K562 (cell line): ENCODE data around the gene USP49. TPM values are rescaled to one million over a fixed set of nuclear protein-coding genes. Genes with fewer than 3 reads are reported as not detected.

Source experiments
- ATAC-seq: fragments of 200-7000 bp; cut with Tn5 transposase; 3 replicates; pipeline ENCODE4 v1.9.1; 2020; ENCODE audit warnings: moderate library complexity
- BruUV-seq: library from RNA; stranded (reverse); fragments of 400-500 nt; replicated peaks from 2 replicates; lab custom pipeline; 2021; lab: Mats Ljungman, UMichigan
- CTCF ChIA-PET: fragments of 300-600 bp; formaldehyde crosslinking; extraction: SDS; loops from one replicate; lab custom pipeline; 2021; ENCODE audit warnings: low intra/inter-chr PET ratio; lab: Yijun Ruan, JAX
- POLR2A ChIA-PET: fragments of 300-600, 350-650 bp; sonication (Branson Sonifier 250); formaldehyde crosslinking; extraction: SDS; loops from one replicate; lab custom pipeline; 2021; ENCODE audit warnings: antibody characterized with exemption, inconsistent platforms; lab: Yijun Ruan, JAX
- DNase-seq, 4 experiments: peaks; one replicate each; pipeline versions ENCODE4 v3.0.0 to v3.0.0-alpha.2; 2011 to 2018; ENCODE audit warnings: low spot score in 3 of 4, mixed read lengths in 3 of 4; ENCODE audit errors: extremely low read depth in 1 of 4
- FAIRE-seq: peaks from 2 replicates; lab custom pipeline; 2011; peaks lifted over from hg19 to GRCh38; lab: Jason Lieb, UNC
- H2AFZ ChIP-seq: 2 replicates; pipeline ENCODE4 v1.6.0; 2011; ENCODE audit warnings: low read depth, low read length, control low read depth, inconsistent platforms
- H3K27ac ChIP-seq: fragments of 200-600 bp; 3 replicates; pipeline ENCODE4 v1.8.0; 2011; ENCODE audit warnings: low read depth, mild to moderate bottlenecking, control low read depth, inconsistent platforms, low read length, moderate library complexity, mixed read lengths; ENCODE audit errors: extremely low read depth
- H3K27me3 ChIP-seq, 2 experiments: fragments of 300-600 bp in 1 of 2; 2 replicates in 1 of 2; 3 replicates in 1 of 2; pipeline versions ENCODE4 v1.6.0 to v1.8.0; 2011; ENCODE audit warnings: inconsistent platforms in 2 of 2, low read length in 2 of 2, mild to moderate bottlenecking in 1 of 2, mixed read lengths in 1 of 2, moderate library complexity in 1 of 2; ENCODE audit not compliant: control insufficient read depth in 2 of 2, insufficient read depth in 2 of 2
- H3K36me3 ChIP-seq: fragments of 300-600 bp; 3 replicates; pipeline ENCODE4 v1.8.0; 2011; ENCODE audit warnings: mild to moderate bottlenecking, low read length, inconsistent platforms; ENCODE audit not compliant: control insufficient read depth, insufficient read depth
- H3K4me1 ChIP-seq, 2 experiments: fragments of 200-600 bp in 1 of 2; replicated peaks in 1 of 2; 2 replicates in 1 of 2; 3 replicates in 1 of 2; pipeline versions ENCODE4 v1.5.1 to v1.8.0; 2011; ENCODE audit warnings: inconsistent platforms in 2 of 2, low read length in 2 of 2, mild to moderate bottlenecking in 1 of 2, mixed read lengths in 1 of 2, moderate library complexity in 1 of 2; ENCODE audit not compliant: control insufficient read depth in 2 of 2, insufficient read depth in 2 of 2
- H3K4me2 ChIP-seq: 2 replicates; pipeline ENCODE4 v1.6.1; 2011; ENCODE audit warnings: low read length, control low read depth, inconsistent platforms, mixed read lengths; ENCODE audit not compliant: insufficient read depth
- H3K4me3 ChIP-seq: fragments of 200-600 bp; sonication (generic), shearing (Covaris generic); 2 replicates; pipeline ENCODE4 v1.5.1; 2016; ENCODE audit warnings: control low read depth, inconsistent platforms
- H3K79me2 ChIP-seq: fragments of 200-600 bp; 3 replicates; pipeline ENCODE4 v1.8.0; 2011; ENCODE audit warnings: low read length, inconsistent platforms; ENCODE audit not compliant: control insufficient read depth, insufficient read depth
- H3K9ac ChIP-seq, 2 experiments: 2 replicates each; pipeline versions ENCODE4 v1.6.0 to v1.6.1; 2011; ENCODE audit warnings: low read depth in 2 of 2, low read length in 2 of 2, control low read depth in 1 of 2, inconsistent platforms in 1 of 2, mild to moderate bottlenecking in 1 of 2, mixed read lengths in 1 of 2; ENCODE audit not compliant: insufficient read depth in 1 of 2
- H3K9me1 ChIP-seq: one replicate; pipeline ENCODE4 v1.6.0; 2011; ENCODE audit warnings: inconsistent platforms, mild to moderate bottlenecking, low read length, moderate library complexity; ENCODE audit not compliant: control insufficient read depth, insufficient read depth
- H3K9me3 ChIP-seq: replicated peaks from 2 replicates; pipeline ENCODE4 v1.5.1; 2011; ENCODE audit warnings: low read depth, low read length, inconsistent platforms; ENCODE audit not compliant: control insufficient read depth, insufficient read depth
- H4K20me1 ChIP-seq: replicated peaks from 2 replicates; pipeline ENCODE4 v1.6.1; 2011; ENCODE audit warnings: low read length, inconsistent platforms, mixed read lengths; ENCODE audit not compliant: control insufficient read depth, insufficient read depth
- ARNT ChIP-seq, 2 experiments: fragments of 450-650 bp; IDR thresholded peaks; 2 replicates each; pipeline ENCODE4 v1.6.1; 2016; ENCODE audit warnings: mild to moderate bottlenecking in 1 of 2
- CHD4 ChIP-seq: fragments of 200-600 bp; sonication (generic); IDR thresholded peaks from 3 replicates; pipeline ENCODE4 v1.6.1; 2012; ENCODE audit warnings: low read depth, mild to moderate bottlenecking, mixed read lengths, low read length, inconsistent platforms; ENCODE audit not compliant: insufficient read depth, insufficient replicate concordance, poor library complexity, severe bottlenecking
- DACH1 ChIP-seq: fragments of 450-650 bp; IDR thresholded peaks from 2 replicates; pipeline ENCODE4 v1.6.1; 2018; ENCODE audit not compliant: partially characterized antibody
- ETS2 ChIP-seq: IDR thresholded peaks from 2 replicates; pipeline ENCODE4 v1.6.1; 2016; ENCODE audit warnings: borderline replicate concordance, missing genetic modification characterization, mild to moderate bottlenecking, moderate library complexity, missing compliant biosample characterization; ENCODE audit not compliant: poor library complexity, severe bottlenecking
- FIP1L1 ChIP-seq: fragments of 200-400 bp; formaldehyde crosslinking; IDR thresholded peaks from 2 replicates; pipeline ENCODE4 v1.6.1; 2018; ENCODE audit warnings: mild to moderate bottlenecking, low read depth, low read length; ENCODE audit not compliant: poor library complexity, severe bottlenecking
- HDAC2 ChIP-seq: fragments of 450-650 bp; IDR thresholded peaks from 2 replicates; pipeline ENCODE4 v1.6.1; 2016; ENCODE audit warnings: mild to moderate bottlenecking
- HNRNPLL ChIP-seq: fragments of 200-400 bp; formaldehyde crosslinking; IDR thresholded peaks from 2 replicates; pipeline ENCODE4 v1.6.1; 2017; ENCODE audit warnings: low read length, low read depth, mild to moderate bottlenecking; ENCODE audit not compliant: poor library complexity, severe bottlenecking
- MAZ ChIP-seq, 2 experiments: fragments of 450-650 bp in 1 of 2; sonication (generic) in 1 of 2; formaldehyde crosslinking; IDR thresholded peaks in 1 of 2; conservative IDR thresholded peaks in 1 of 2; 2 replicates each; pipeline versions ENCODE4 v1.4.0 to v1.5.0; 2020; ENCODE audit warnings: mild to moderate bottlenecking in 1 of 2, missing genetic modification reagents in 1 of 2
- NFATC3 ChIP-seq: fragments of 450-650 bp; IDR thresholded peaks from 2 replicates; pipeline ENCODE4 v1.6.1; 2017; ENCODE audit warnings: mild to moderate bottlenecking
- NFIC ChIP-seq: fragments of 450-650 bp; IDR thresholded peaks from 2 replicates; pipeline ENCODE4 v1.6.1; 2017; ENCODE audit warnings: mild to moderate bottlenecking, inconsistent platforms
- STAG1 ChIP-seq: sonication (generic); formaldehyde crosslinking; IDR thresholded peaks from 2 replicates; pipeline ENCODE4 v1.5.0; 2020; ENCODE audit warnings: missing genetic modification reagents, borderline replicate concordance
- TAF1 ChIP-seq: IDR thresholded peaks from 2 replicates; pipeline ENCODE4 v1.6.1; 2011; ENCODE audit warnings: mild to moderate bottlenecking, low read length, moderate library complexity; ENCODE audit not compliant: insufficient read depth, control insufficient read depth, severe bottlenecking; ENCODE audit errors: extremely low read depth
- ZNF174 ChIP-seq: fragments of 250-450 bp; sonication (Bioruptor Pico); IDR thresholded peaks from 2 replicates; pipeline ENCODE4 v1.4.0; 2020; ENCODE audit warnings: mild to moderate bottlenecking
- ZNF76 ChIP-seq: fragments of 250-450 bp; sonication (Bioruptor Pico); IDR thresholded peaks from 2 replicates; pipeline ENCODE4 v1.4.0; 2020; ENCODE audit warnings: mild to moderate bottlenecking, moderate library complexity, borderline replicate concordance
- WGBS: fragments of 100-300 bp; shearing (Covaris generic); methylation state at CpG from one replicate; pipeline ENCODE4 v1.1.6; 2016; ENCODE audit warnings: low coverage, mixed read lengths; ENCODE audit not compliant: insufficient coverage; ENCODE audit errors: missing lambda C conversion rate; 5-methylcytosine and 5-hydroxymethylcytosine counted together
- in situ Hi-C: fragments of 300-500 bp; cut with MboI; formaldehyde crosslinking; loops from 4 replicates; pipeline ENCODE4 v1.15.0; 2018; ENCODE audit warnings: inconsistent platforms, mixed read lengths
- intact Hi-C: fragments of 100-400 bp; cut with micrococcal nuclease; formaldehyde crosslinking; loops from 2 replicates; pipeline ENCODE4 v1.14.2; 2022
- polyA plus RNA-seq, 8 experiments: library from polyadenylated mRNA; depleted of rRNA in 4 of 8; stranded (reverse) in 5 of 8; unstranded in 3 of 8; fragments of >200 nt; fragmentation: Nextera tagmentation in 2 of 8; fragmentation: Illumina TruSeq in 1 of 8; extraction: Ambion mirVana in 2 of 8; extraction: Trizol in 1 of 8; gene quantifications; 2 replicates each; pipeline versions ENCODE4 v1.2.1 to v1.2.3, GENCODE V29; 2011 to 2014; ENCODE audit warnings: inconsistent platforms in 1 of 8, missing spikeins in 1 of 8
- total RNA-seq, 7 experiments: library from RNA; depleted of rRNA in 6 of 7; stranded (reverse); fragments of >200 nt in 6 of 7; fragmentation: Illumina TruSeq in 2 of 7; extraction: Trizol in 2 of 7; gene quantifications; 2 replicates each; pipeline versions ENCODE4 v1.2.1 to v1.2.3, GENCODE V29; 2011 to 2021; ENCODE audit warnings: low replicate concordance in 1 of 7
- TF ChIP-seq, protein P1 (sequence below): fragments of 250-450 bp; sonication (Bioruptor Pico); IDR thresholded peaks from 2 replicates; pipeline ENCODE4 v1.4.0; 2020

USP49 gene
- total and polyA plus RNA-seq, 9 of the 15 experiments (the other 6 are each of a cell fraction or from before 2014, with no cell fraction given) = 1.0 to 9.9 (median 6.5) TPM

DNA sequence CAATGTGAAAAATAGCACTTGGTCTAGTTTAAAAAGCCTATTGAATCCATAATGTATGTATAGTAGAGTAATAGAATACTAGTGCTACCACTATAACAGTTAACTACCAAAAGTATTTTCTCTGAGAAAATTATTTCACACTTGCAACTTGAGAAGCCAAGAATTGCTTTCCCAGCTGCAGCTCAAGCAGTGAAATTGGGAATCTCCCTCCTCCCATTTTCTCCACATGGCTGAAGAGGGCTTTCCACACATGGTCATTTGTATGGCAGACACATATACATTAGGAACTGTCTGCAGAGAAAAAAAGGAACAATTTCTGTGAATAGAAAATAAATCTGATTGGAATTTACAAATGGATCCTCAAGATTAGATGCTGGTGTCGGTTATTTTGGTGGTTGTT lies 73.2 kb downstream of the USP49 start:
- H3K27ac ChIP-seq = no peak overlapping the region
- intact Hi-C loops (no loop called here), in situ Hi-C loops (no loop called here)
- 13% methylated on average over 1 of the region's 1 CpG for WGBS
- DNase-seq (no peak), ATAC-seq (no peak), FAIRE-seq (no peak)
- H3K9ac ChIP-seq = no peak overlapping the region
- H3K4me1 ChIP-seq = peaks cover 0 to 28% of the 10 kb centered on the region in 2 experiments; a peak in 4 of 5 replicates
- H4K20me1 ChIP-seq = no peaks in the 10 kb centered on the region
- BruUV-seq = no TSS peak
- H3K9me1 ChIP-seq = no peaks in the 10 kb centered on the region
- H3K79me2 ChIP-seq = no peaks in the 10 kb centered on the region; the same call in 2 of the 3 replicates
- H3K27me3 ChIP-seq = no peaks in the 10 kb centered on the region
- H3K36me3 ChIP-seq = no peaks in the 10 kb centered on the region
- POLR2A ChIA-PET = no interaction called here
- H3K9me3 ChIP-seq = no peaks in the 10 kb centered on the region
- no peak overlapping the region for H3K4me2 ChIP-seq
- CTCF ChIA-PET = no interaction called here
- H2AFZ ChIP-seq = no peak overlapping the region
- TF ChIP-seq, protein P1, sequence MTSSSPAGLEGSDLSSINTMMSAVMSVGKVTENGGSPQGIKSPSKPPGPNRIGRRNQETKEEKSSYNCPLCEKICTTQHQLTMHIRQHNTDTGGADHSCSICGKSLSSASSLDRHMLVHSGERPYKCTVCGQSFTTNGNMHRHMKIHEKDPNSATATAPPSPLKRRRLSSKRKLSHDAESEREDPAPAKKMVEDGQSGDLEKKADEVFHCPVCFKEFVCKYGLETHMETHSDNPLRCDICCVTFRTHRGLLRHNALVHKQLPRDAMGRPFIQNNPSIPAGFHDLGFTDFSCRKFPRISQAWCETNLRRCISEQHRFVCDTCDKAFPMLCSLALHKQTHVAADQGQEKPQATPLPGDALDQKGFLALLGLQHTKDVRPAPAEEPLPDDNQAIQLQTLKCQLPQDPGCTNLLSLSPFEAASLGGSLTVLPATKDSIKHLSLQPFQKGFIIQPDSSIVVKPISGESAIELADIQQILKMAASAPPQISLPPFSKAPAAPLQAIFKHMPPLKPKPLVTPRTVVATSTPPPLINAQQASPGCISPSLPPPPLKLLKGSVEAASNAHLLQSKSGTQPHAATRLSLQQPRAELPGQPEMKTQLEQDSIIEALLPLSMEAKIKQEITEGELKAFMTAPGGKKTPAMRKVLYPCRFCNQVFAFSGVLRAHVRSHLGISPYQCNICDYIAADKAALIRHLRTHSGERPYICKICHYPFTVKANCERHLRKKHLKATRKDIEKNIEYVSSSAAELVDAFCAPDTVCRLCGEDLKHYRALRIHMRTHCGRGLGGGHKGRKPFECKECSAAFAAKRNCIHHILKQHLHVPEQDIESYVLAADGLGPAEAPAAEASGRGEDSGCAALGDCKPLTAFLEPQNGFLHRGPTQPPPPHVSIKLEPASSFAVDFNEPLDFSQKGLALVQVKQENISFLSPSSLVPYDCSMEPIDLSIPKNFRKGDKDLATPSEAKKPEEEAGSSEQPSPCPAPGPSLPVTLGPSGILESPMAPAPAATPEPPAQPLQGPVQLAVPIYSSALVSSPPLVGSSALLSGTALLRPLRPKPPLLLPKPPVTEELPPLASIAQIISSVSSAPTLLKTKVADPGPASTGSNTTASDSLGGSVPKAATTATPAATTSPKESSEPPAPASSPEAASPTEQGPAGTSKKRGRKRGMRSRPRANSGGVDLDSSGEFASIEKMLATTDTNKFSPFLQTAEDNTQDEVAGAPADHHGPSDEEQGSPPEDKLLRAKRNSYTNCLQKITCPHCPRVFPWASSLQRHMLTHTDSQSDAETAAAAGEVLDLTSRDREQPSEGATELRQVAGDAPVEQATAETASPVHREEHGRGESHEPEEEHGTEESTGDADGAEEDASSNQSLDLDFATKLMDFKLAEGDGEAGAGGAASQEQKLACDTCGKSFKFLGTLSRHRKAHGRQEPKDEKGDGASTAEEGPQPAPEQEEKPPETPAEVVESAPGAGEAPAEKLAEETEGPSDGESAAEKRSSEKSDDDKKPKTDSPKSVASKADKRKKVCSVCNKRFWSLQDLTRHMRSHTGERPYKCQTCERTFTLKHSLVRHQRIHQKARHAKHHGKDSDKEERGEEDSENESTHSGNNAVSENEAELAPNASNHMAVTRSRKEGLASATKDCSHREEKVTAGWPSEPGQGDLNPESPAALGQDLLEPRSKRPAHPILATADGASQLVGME (CRISPR knock-in tag) = no peak
- TF ChIP-seq ZNF76 (CRISPR knock-in tag) = no peak
- TF ChIP-seq HNRNPLL = no peak
- no peak for TF ChIP-seq HDAC2
- TF ChIP-seq FIP1L1 = no peak
- TF ChIP-seq NFIC = no peak
- no peak for TF ChIP-seq ETS2 (tag)
- TF ChIP-seq DACH1 = no peak
- no peak for TF ChIP-seq NFATC3
- TF ChIP-seq ARNT (IDR thresholded peaks at IDR 0.05) = no peak
- no peak for TF ChIP-seq STAG1 (CRISPR knock-in tag)
- TF ChIP-seq ZNF174 (CRISPR knock-in tag) = no peak
- no peak for TF ChIP-seq TAF1
- no peak for TF ChIP-seq CHD4
- no peak for TF ChIP-seq MAZ (CRISPR knock-in tag; conservative IDR thresholded peaks at IDR 0.05 in 1 of 2, IDR thresholded peaks at IDR 0.05 in 1 of 2)
- no peak overlapping the region for H3K4me3 ChIP-seq
